ENCODE results near the gene MIOS.

The MIOS gene

DNA sequence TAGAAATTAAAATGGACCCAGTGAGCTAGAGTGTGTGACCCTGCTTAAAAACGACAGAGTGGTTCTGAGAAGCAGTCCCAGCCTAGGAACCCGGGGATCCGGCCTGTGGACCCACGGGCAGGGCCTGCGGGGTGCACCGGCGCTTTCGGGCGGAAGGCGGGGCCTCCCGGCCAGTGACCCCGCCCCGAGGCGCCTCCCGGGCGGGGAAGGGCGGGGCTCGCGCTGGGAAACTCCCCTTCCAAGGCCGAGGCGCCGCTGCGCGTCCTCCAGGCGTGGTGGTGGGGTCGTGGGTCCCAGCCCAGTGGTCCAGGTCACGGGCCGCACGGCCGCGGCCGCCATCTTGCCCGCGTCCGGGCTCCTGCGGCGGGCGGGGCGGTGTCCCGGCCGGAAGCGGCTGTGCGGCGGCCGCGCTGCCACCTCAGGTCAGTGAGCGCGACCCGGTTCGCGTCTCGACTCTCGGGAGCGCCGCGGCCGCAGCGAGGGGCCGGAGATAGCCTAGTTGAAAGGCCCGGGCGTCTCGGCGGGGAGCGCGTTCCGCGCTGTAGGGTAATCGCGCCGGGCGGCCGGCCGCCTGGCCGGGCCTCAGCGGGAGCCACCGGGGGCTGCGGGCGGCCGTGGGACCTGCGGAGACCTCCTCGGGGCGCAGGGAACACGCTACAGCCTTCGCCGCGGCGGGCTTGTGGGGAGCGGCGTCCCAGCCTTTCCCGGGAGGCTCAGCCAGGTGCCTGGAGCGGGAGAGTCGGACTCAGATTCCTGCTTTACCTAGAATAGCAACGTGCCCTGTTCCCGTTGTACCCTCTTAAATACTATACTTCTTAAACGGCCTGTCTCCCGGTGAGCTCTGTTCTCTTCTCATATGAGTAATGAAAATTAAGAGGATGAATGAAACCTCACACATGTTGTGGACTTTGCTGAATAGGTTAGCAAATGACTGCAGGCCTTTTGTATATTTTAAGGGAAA is at the start of gene MIOS (continued):
- TF ChIP-seq, protein P1, sequence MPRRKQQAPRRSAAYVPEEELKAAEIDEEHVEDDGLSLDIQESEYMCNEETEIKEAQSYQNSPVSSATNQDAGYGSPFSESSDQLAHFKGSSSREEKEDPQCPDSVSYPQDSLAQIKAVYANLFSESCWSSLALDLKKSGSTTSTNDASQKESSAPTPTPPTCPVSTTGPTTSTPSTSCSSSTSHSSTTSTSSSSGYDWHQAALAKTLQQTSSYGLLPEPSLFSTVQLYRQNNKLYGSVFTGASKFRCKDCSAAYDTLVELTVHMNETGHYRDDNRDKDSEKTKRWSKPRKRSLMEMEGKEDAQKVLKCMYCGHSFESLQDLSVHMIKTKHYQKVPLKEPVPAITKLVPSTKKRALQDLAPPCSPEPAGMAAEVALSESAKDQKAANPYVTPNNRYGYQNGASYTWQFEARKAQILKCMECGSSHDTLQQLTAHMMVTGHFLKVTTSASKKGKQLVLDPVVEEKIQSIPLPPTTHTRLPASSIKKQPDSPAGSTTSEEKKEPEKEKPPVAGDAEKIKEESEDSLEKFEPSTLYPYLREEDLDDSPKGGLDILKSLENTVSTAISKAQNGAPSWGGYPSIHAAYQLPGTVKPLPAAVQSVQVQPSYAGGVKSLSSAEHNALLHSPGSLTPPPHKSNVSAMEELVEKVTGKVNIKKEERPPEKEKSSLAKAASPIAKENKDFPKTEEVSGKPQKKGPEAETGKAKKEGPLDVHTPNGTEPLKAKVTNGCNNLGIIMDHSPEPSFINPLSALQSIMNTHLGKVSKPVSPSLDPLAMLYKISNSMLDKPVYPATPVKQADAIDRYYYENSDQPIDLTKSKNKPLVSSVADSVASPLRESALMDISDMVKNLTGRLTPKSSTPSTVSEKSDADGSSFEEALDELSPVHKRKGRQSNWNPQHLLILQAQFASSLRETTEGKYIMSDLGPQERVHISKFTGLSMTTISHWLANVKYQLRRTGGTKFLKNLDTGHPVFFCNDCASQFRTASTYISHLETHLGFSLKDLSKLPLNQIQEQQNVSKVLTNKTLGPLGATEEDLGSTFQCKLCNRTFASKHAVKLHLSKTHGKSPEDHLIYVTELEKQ (tag by site-specific recombination; IDR thresholded peaks at IDR 0.05; ENCODE audit: borderline replicate concordance): no peak
- TF ChIP-seq GFI1B (tag by site-specific recombination; IDR thresholded peaks at IDR 0.05) (no peak), ZNF560 (tag by site-specific recombination; IDR thresholded peaks at IDR 0.05; ENCODE audit: borderline replicate concordance) (no peak), KLF9 (tag by site-specific recombination; IDR thresholded peaks at IDR 0.05; ENCODE audit: low read depth) (0 out of 2 replicates have a peak, but pooled peaks have one; percentile 30), ZNF48 (tag by site-specific recombination; IDR thresholded peaks at IDR 0.05) (no peak), ZNF561 (tag by site-specific recombination; IDR thresholded peaks at IDR 0.05; ENCODE audit: borderline replicate concordance) (peak; percentile 64; the same call in 1 of the 2 replicates), GLIS1 (tag by site-specific recombination; IDR thresholded peaks at IDR 0.05) (peak; percentile 43; the same call in 1 of the 2 replicates), ZFP69B (tag by site-specific recombination; IDR thresholded peaks at IDR 0.05) (peak; percentile 58; the same call in 1 of the 2 replicates), MEIS1 (CRISPR knock-in tag; IDR thresholded peaks at IDR 0.05; ENCODE audit: borderline replicate concordance) (peak; percentile 12; the same call in 1 of the 2 replicates), GLIS2 (tag by site-specific recombination; IDR thresholded peaks at IDR 0.05) (0 out of 2 replicates have a peak, but pooled peaks have one; percentile 49), ZNF558 (tag by site-specific recombination; IDR thresholded peaks at IDR 0.05) (no peak), ZNF585B (tag by site-specific recombination; IDR thresholded peaks at IDR 0.05) (no peak), ZNF16 (tag by site-specific recombination; IDR thresholded peaks at IDR 0.05; ENCODE audit: low read depth) (no peak), ZNF324 (tag by site-specific recombination; IDR thresholded peaks at IDR 0.05) (no peak), ZNF184 (tag by site-specific recombination; IDR thresholded peaks at IDR 0.05) (no peak), ZNF843 (tag by site-specific recombination; IDR thresholded peaks at IDR 0.05) (no peak), ZNF112 (tag by site-specific recombination; IDR thresholded peaks at IDR 0.05) (no peak), ZNF701 (tag by site-specific recombination; IDR thresholded peaks at IDR 0.05) (no peak), MZF1 (tag by site-specific recombination; IDR thresholded peaks at IDR 0.05; ENCODE audit: borderline replicate concordance) (no peak), ZNF501 (tag by site-specific recombination; IDR thresholded peaks at IDR 0.05) (no peak)
- TF ChIP-seq, protein P2, sequence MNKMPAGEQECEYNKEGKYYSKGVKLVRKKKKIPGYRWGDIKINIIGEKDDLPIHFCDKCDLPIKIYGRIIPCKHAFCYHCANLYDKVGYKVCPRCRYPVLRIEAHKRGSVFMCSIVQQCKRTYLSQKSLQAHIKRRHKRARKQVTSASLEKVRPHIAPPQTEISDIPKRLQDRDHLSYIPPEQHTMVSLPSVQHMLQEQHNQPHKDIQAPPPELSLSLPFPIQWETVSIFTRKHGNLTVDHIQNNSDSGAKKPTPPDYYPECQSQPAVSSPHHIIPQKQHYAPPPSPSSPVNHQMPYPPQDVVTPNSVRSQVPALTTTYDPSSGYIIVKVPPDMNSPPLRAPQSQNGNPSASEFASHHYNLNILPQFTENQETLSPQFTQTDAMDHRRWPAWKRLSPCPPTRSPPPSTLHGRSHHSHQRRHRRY (tag by site-specific recombination; IDR thresholded peaks at IDR 0.05): no peak
- TF ChIP-seq, protein P3, sequence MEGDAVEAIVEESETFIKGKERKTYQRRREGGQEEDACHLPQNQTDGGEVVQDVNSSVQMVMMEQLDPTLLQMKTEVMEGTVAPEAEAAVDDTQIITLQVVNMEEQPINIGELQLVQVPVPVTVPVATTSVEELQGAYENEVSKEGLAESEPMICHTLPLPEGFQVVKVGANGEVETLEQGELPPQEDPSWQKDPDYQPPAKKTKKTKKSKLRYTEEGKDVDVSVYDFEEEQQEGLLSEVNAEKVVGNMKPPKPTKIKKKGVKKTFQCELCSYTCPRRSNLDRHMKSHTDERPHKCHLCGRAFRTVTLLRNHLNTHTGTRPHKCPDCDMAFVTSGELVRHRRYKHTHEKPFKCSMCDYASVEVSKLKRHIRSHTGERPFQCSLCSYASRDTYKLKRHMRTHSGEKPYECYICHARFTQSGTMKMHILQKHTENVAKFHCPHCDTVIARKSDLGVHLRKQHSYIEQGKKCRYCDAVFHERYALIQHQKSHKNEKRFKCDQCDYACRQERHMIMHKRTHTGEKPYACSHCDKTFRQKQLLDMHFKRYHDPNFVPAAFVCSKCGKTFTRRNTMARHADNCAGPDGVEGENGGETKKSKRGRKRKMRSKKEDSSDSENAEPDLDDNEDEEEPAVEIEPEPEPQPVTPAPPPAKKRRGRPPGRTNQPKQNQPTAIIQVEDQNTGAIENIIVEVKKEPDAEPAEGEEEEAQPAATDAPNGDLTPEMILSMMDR (tag by site-specific recombination; IDR thresholded peaks at IDR 0.05): no peak
- TF ChIP-seq, protein P4, sequence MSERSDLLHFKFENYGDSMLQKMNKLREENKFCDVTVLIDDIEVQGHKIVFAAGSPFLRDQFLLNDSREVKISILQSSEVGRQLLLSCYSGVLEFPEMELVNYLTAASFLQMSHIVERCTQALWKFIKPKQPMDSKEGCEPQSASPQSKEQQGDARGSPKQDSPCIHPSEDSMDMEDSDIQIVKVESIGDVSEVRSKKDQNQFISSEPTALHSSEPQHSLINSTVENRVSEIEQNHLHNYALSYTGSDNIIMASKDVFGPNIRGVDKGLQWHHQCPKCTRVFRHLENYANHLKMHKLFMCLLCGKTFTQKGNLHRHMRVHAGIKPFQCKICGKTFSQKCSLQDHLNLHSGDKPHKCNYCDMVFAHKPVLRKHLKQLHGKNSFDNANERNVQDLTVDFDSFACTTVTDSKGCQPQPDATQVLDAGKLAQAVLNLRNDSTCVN (tag by site-specific recombination; optimal IDR thresholded peaks at IDR 0.05): peak; percentile 57
- TF ChIP-seq, protein P5, sequence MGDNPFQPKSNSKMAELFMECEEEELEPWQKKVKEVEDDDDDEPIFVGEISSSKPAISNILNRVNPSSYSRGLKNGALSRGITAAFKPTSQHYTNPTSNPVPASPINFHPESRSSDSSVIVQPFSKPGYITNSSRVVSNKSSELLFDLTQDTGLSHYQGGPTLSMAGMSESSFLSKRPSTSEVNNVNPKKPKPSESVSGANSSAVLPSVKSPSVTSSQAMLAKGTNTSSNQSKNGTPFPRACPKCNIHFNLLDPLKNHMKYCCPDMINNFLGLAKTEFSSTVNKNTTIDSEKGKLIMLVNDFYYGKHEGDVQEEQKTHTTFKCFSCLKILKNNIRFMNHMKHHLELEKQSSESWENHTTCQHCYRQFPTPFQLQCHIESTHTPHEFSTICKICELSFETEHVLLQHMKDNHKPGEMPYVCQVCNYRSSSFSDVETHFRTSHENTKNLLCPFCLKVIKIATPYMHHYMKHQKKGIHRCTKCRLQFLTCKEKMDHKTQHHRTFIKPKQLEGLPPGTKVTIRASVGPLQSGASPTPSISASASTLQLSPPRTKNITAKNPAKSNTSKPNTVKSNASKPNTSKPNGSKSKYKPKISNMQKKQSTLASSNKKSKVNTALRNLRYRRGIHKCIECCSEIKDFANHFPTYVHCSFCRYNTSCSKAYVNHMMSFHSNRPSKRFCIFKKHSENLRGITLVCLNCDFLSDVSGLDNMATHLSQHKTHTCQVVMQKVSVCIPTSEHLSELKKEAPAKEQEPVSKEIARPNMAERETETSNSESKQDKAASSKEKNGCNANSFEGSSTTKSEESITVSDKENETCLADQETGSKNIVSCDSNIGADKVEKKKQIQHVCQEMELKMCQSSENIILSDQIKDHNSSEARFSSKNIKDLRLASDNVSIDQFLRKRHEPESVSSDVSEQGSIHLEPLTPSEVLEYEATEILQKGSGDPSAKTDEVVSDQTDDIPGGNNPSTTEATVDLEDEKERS (tag by site-specific recombination; IDR thresholded peaks at IDR 0.05): no peak
- TF ChIP-seq, protein P6, sequence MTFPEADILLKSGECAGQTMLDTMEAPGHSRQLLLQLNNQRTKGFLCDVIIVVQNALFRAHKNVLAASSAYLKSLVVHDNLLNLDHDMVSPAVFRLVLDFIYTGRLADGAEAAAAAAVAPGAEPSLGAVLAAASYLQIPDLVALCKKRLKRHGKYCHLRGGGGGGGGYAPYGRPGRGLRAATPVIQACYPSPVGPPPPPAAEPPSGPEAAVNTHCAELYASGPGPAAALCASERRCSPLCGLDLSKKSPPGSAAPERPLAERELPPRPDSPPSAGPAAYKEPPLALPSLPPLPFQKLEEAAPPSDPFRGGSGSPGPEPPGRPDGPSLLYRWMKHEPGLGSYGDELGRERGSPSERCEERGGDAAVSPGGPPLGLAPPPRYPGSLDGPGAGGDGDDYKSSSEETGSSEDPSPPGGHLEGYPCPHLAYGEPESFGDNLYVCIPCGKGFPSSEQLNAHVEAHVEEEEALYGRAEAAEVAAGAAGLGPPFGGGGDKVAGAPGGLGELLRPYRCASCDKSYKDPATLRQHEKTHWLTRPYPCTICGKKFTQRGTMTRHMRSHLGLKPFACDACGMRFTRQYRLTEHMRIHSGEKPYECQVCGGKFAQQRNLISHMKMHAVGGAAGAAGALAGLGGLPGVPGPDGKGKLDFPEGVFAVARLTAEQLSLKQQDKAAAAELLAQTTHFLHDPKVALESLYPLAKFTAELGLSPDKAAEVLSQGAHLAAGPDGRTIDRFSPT (tag by site-specific recombination; IDR thresholded peaks at IDR 0.05): no peak
